ENCODE results near the gene ZNF607. TPM values are rescaled to one million over a fixed set of nuclear protein-coding genes. Genes with fewer than 3 reads are reported as not detected.

The ZNF607 gene
- 1.9 and 3.8 TPM in 2 replicates for total RNA-seq

DNA sequence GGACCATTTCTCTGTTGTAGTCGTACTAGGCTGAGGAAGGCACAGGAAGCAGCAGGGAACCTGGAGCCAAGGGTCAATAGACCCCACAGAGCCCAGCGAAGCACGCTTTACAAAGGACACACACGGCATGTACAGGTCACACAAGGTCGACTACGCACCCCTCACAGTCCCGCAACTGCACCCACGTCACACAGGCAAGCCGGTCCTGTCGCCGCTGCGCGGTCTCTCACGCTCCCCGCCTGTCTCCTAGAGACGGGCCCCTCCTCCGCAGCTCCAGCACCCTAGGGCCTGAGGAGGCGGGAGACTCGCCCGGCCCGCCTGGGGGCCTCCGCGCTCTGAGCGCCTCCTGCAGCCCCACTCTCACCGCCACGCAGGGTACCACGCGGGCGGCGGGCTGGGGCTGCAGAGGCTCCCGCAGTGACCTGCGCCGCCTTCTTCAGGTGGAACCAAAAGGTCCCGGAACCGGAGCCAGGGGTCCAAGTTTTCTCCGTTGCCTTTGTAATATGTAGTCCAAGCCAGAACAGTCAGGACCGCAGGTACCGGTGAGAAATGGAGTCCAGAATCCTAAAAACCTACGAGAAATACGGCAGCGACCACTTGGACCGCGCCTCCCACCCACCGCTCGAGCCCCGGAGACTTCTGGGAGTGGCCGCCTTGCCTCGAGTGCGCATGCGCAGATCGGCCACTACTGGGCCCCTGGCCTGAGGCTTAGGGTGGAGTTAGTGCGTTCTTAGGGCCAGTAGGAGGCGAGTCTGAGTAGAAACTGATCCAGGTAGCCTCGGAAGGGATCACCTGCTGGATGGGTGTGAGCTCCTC, at the start of gene ZNF607:
Gene ZNF607, minus strand, starts transcription at position 651 of the 816 bp plus-strand sequence. CDS start 8,143 bp downstream, outside the sequence.

DNA sequence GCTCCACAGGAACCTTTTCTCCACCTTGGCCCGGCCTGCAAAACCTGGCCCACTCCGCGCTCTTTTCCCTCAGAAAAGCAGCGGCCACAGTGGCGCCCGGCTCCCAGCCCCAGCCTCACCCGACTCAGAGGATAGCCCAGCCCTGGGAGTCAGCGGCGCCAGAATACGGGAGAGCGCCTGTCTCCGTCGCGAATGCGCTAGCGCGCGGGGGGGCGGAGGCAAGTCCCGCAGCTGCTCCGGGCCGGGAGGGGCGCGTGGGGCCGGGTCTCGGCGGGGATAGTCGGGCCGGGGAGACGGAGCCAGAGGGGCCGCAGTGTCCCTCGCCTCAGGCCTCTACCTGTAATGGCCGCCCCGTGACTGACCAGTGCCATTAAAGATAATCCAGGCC, 64.3 kb downstream of the ZNF607 start, which contains the start of gene ZFP30:
Gene ZFP30, minus strand, starts transcription at position 165 of the 388 bp plus-strand sequence. CDS start 7,643 bp downstream, outside the sequence.

Other genes starting within 250 kb of the ZNF607 start
- under 0.01 and 0.15 TPM in 2 replicates for gene ZNF793, start 212.8 kb downstream of the ZNF607 start, total RNA-seq
- 0.97 and 1.8 TPM in 2 replicates for gene ZNF571, start 125.0 kb downstream of the ZNF607 start, total RNA-seq
- under 0.01 and 0.15 TPM in 2 replicates for gene ZNF540, start 124.9 kb downstream of the ZNF607 start, total RNA-seq
- gene ZFP30, start 64.3 kb downstream of the ZNF607 start, total RNA-seq = 14.9 and 16.3 TPM in 2 replicates
- 3.9 and 5.9 TPM in 2 replicates for gene ZNF573, start 59.8 kb upstream of the ZNF607 start, total RNA-seq
- not detected in 2 replicates for gene WDR87, start 186.8 kb upstream of the ZNF607 start, total RNA-seq
- 13.6 and 14.4 TPM in 2 replicates for gene SIPA1L3, start 187.4 kb upstream of the ZNF607 start, total RNA-seq

Data from epithelial cell of umbilical artery (primary cell).